K562 (cell line): ENCODE data around the gene ZMIZ1. TPM values are rescaled to one million over a fixed set of nuclear protein-coding genes. Genes with fewer than 3 reads are reported as not detected.

Experiments used
- BDP1 ChIP-seq: IDR thresholded peaks from 3 replicates; pipeline ENCODE4 v1.6.1; 2011; ENCODE audit not compliant: insufficient read length, insufficient read depth
- CREB1 ChIP-seq, 2 experiments: sonication (generic) in 1 of 2; formaldehyde crosslinking in 1 of 2; IDR thresholded peaks; 2 replicates each; pipeline versions ENCODE4 v1.6.1 to v1.8.0; 2012 to 2022; ENCODE audit warnings: inconsistent platforms in 1 of 2, mild to moderate bottlenecking in 1 of 2, missing genetic modification reagents in 1 of 2, moderate library complexity in 1 of 2
- CTBP1 ChIP-seq: fragments of 450-650 bp; IDR thresholded peaks from 2 replicates; pipeline ENCODE4 v1.6.1; 2016; ENCODE audit warnings: borderline replicate concordance
- DPF2 ChIP-seq: fragments of 450-650 bp; IDR thresholded peaks from 2 replicates; pipeline ENCODE4 v1.6.1; 2016
- E2F3 ChIP-seq: fragments of 250-450 bp; sonication (Bioruptor Pico); IDR thresholded peaks from 2 replicates; pipeline ENCODE4 v1.4.0; 2020; ENCODE audit warnings: mild to moderate bottlenecking
- GATAD2B ChIP-seq: fragments of 450-650 bp; IDR thresholded peaks from 2 replicates; pipeline ENCODE4 v1.6.1; 2017; ENCODE audit warnings: mild to moderate bottlenecking, borderline replicate concordance
- LCOR ChIP-seq: sonication (generic); formaldehyde crosslinking; IDR thresholded peaks from 2 replicates; pipeline ENCODE4 v1.8.0; 2022; ENCODE audit warnings: mild to moderate bottlenecking, missing genetic modification reagents
- MCM3 ChIP-seq: fragments of 450-650 bp; IDR thresholded peaks from 2 replicates; pipeline ENCODE4 v1.6.1; 2016
- MTF1 ChIP-seq: fragments of 250-450 bp; sonication (Bioruptor Pico); IDR thresholded peaks from 2 replicates; pipeline ENCODE4 v1.9.0; 2021; ENCODE audit warnings: moderate library complexity, mild to moderate bottlenecking, inconsistent platforms, borderline replicate concordance
- NONO ChIP-seq, 2 experiments: fragments of 200-400 bp in 1 of 2; fragments of 450-650 bp in 1 of 2; formaldehyde crosslinking in 1 of 2; IDR thresholded peaks; 2 replicates each; pipeline ENCODE4 v1.6.1; 2017; ENCODE audit warnings: low read depth in 2 of 2, mild to moderate bottlenecking in 2 of 2, moderate library complexity in 2 of 2, low read length in 1 of 2
- PPARD ChIP-seq: fragments of 250-450 bp; sonication (Bioruptor Pico); IDR thresholded peaks from 2 replicates; pipeline ENCODE4 v1.8.0; 2022; ENCODE audit warnings: inconsistent platforms, mild to moderate bottlenecking, moderate library complexity
- RBM14 ChIP-seq: fragments of 200-400 bp; formaldehyde crosslinking; IDR thresholded peaks from 2 replicates; pipeline ENCODE4 v1.6.1; 2018; ENCODE audit warnings: low read depth, mild to moderate bottlenecking, low read length, moderate library complexity, borderline replicate concordance; ENCODE audit not compliant: insufficient read depth
- TAF1 ChIP-seq: IDR thresholded peaks from 2 replicates; pipeline ENCODE4 v1.6.1; 2011; ENCODE audit warnings: mild to moderate bottlenecking, low read length, moderate library complexity; ENCODE audit not compliant: insufficient read depth, control insufficient read depth, severe bottlenecking; ENCODE audit errors: extremely low read depth
- TBP ChIP-seq: optimal IDR thresholded peaks from 2 replicates; pipeline ENCODE3; 2011; ENCODE audit warnings: low read depth, low read length, improper control_type of control experiment
- TEAD2 ChIP-seq: fragments of 450-650 bp; IDR thresholded peaks from 2 replicates; pipeline ENCODE4 v1.6.1; 2016; ENCODE audit warnings: missing genetic modification characterization, control low read depth, missing compliant biosample characterization
- XRCC3 ChIP-seq: fragments of 450-650 bp; IDR thresholded peaks from 2 replicates; pipeline ENCODE4 v1.6.1; 2017; ENCODE audit warnings: mild to moderate bottlenecking, moderate library complexity
- ZBTB7A ChIP-seq: IDR thresholded peaks from 2 replicates; pipeline ENCODE4 v1.6.1; 2011; ENCODE audit warnings: low read depth, mild to moderate bottlenecking, low read length, moderate library complexity, borderline replicate concordance; ENCODE audit not compliant: control insufficient read depth
- ZNF239 ChIP-seq: fragments of 250-450 bp; sonication (Bioruptor Pico); IDR thresholded peaks from 2 replicates; pipeline ENCODE4 v1.4.0; 2020; ENCODE audit warnings: mild to moderate bottlenecking
- polyA plus RNA-seq, 8 experiments: library from polyadenylated mRNA; depleted of rRNA in 4 of 8; stranded (reverse) in 5 of 8; unstranded in 3 of 8; fragments of >200 nt; fragmentation: Nextera tagmentation in 2 of 8; fragmentation: Illumina TruSeq in 1 of 8; extraction: Ambion mirVana in 2 of 8; extraction: Trizol in 1 of 8; gene quantifications; 2 replicates each; pipeline versions ENCODE4 v1.2.1 to v1.2.3, GENCODE V29; 2011 to 2014; ENCODE audit warnings: inconsistent platforms in 1 of 8, missing spikeins in 1 of 8
- total RNA-seq, 7 experiments: library from RNA; depleted of rRNA in 6 of 7; stranded (reverse); fragments of >200 nt in 6 of 7; fragmentation: Illumina TruSeq in 2 of 7; extraction: Trizol in 2 of 7; gene quantifications; 2 replicates each; pipeline versions ENCODE4 v1.2.1 to v1.2.3, GENCODE V29; 2011 to 2021; ENCODE audit warnings: low replicate concordance in 1 of 7
- TF ChIP-seq, protein P1 (sequence below): IDR thresholded peaks from 2 replicates; pipeline ENCODE4 v1.6.1; 2011; ENCODE audit warnings: borderline replicate concordance, low read depth, mild to moderate bottlenecking, moderate library complexity, low read length; ENCODE audit not compliant: insufficient read depth, poor library complexity, severe bottlenecking
- TF ChIP-seq, protein P2 (sequence below): fragments of 450-650 bp; formaldehyde crosslinking; IDR thresholded peaks from 2 replicates; pipeline ENCODE4 v1.4.0; 2022; ENCODE audit warnings: missing genetic modification characterization
- TF ChIP-seq, protein P3 (sequence below): fragments of 250-450 bp; sonication (Bioruptor Pico); IDR thresholded peaks from 2 replicates; pipeline ENCODE4 v1.8.0; 2021; ENCODE audit warnings: moderate library complexity, mild to moderate bottlenecking, inconsistent platforms
- TF ChIP-seq, protein P4 (sequence below): sonication (generic); formaldehyde crosslinking; IDR thresholded peaks from 2 replicates; pipeline ENCODE4 v1.8.0; 2023; ENCODE audit warnings: mild to moderate bottlenecking, missing genetic modification reagents

The ZMIZ1 gene
- total and polyA plus RNA-seq, 9 of the 15 experiments (the other 6 are each of a cell fraction or from before 2014, with no cell fraction given) = 1.0 to 37.3 (median 4.3) TPM

DNA sequence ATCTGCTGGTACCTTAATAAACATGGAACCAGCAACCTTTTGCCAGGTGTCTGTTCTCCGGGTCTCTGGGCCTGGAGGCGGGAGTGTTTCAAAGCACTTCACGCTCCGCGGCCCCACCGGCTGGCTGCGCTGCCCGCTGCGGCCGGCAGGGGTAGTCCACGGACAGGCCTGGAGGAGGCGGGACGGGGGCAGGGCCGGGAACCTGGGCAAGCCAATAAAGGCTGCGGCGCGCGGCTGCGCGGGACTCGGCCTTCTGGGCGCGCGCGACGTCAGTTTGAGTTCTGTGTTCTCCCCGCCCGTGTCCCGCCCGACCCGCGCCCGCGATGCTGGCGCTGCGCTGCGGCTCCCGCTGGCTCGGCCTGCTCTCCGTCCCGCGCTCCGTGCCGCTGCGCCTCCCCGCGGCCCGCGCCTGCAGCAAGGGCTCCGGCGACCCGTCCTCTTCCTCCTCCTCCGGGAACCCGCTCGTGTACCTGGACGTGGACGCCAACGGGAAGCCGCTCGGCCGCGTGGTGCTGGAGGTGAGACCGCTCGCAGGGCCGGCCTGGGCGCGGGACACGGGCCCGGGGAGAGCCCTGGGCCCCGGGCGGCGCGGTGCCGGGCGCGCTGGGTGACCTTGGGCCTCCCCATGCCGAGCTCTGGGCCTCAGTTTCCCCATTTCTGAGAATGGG lies 278.6 kb downstream of the ZMIZ1 start, which contains the start of gene PPIF (continued):
- TF ChIP-seq, protein P1, sequence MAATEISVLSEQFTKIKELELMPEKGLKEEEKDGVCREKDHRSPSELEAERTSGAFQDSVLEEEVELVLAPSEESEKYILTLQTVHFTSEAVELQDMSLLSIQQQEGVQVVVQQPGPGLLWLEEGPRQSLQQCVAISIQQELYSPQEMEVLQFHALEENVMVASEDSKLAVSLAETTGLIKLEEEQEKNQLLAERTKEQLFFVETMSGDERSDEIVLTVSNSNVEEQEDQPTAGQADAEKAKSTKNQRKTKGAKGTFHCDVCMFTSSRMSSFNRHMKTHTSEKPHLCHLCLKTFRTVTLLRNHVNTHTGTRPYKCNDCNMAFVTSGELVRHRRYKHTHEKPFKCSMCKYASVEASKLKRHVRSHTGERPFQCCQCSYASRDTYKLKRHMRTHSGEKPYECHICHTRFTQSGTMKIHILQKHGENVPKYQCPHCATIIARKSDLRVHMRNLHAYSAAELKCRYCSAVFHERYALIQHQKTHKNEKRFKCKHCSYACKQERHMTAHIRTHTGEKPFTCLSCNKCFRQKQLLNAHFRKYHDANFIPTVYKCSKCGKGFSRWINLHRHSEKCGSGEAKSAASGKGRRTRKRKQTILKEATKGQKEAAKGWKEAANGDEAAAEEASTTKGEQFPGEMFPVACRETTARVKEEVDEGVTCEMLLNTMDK = peak; percentile 81
- TF ChIP-seq RBM14 = peak; percentile 88; the same call in 1 of the 2 replicates
- no peak for TF ChIP-seq XRCC3
- TF ChIP-seq MTF1 (CRISPR knock-in tag) = no peak
- no peak for TF ChIP-seq TEAD2 (tag)
- TF ChIP-seq ZBTB7A = peak; percentile 11; the same call in 1 of the 2 replicates
- no peak for TF ChIP-seq MCM3
- TF ChIP-seq, protein P2, sequence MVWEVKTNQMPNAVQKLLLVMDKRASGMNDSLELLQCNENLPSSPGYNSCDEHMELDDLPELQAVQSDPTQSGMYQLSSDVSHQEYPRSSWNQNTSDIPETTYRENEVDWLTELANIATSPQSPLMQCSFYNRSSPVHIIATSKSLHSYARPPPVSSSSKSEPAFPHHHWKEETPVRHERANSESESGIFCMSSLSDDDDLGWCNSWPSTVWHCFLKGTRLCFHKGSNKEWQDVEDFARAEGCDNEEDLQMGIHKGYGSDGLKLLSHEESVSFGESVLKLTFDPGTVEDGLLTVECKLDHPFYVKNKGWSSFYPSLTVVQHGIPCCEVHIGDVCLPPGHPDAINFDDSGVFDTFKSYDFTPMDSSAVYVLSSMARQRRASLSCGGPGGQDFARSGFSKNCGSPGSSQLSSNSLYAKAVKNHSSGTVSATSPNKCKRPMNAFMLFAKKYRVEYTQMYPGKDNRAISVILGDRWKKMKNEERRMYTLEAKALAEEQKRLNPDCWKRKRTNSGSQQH = no peak
- TF ChIP-seq, protein P3, sequence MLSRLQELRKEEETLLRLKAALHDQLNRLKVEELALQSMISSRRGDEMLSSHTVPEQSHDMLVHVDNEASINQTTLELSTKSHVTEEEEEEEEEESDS (CRISPR knock-in tag) = no peak
- TF ChIP-seq GATAD2B = peak; percentile 89; the same call in 1 of the 2 replicates
- peak; percentile 77 for TF ChIP-seq E2F3 (CRISPR knock-in tag)
- peak; percentile 85 for TF ChIP-seq CTBP1
- TF ChIP-seq DPF2 = no peak
- TF ChIP-seq TAF1 = peak; percentile 91
- TF ChIP-seq ZNF239 (CRISPR knock-in tag) = no peak
- TF ChIP-seq, protein P4, sequence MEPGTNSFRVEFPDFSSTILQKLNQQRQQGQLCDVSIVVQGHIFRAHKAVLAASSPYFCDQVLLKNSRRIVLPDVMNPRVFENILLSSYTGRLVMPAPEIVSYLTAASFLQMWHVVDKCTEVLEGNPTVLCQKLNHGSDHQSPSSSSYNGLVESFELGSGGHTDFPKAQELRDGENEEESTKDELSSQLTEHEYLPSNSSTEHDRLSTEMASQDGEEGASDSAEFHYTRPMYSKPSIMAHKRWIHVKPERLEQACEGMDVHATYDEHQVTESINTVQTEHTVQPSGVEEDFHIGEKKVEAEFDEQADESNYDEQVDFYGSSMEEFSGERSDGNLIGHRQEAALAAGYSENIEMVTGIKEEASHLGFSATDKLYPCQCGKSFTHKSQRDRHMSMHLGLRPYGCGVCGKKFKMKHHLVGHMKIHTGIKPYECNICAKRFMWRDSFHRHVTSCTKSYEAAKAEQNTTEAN (CRISPR knock-in tag) = 0 out of 2 replicates have a peak, but pooled peaks have one; percentile 27
- peak; percentile 80; the same call in 1 of the 2 replicates for TF ChIP-seq LCOR
- peak; percentile 98 for TF ChIP-seq TBP
- peak; percentile 48 for TF ChIP-seq CREB1 (IDR thresholded peaks at IDR 0.05)
- TF ChIP-seq CREB1 (CRISPR knock-in tag; IDR thresholded peaks at IDR 0.05) = 0 out of 2 replicates have a peak, but pooled peaks have one; percentile 37
- TF ChIP-seq NONO (IDR thresholded peaks at IDR 0.05; ENCODE audit: low read depth in 2 of 2, low read length in 1 of 2) = peak; percentile 81 to 96
- no peak for TF ChIP-seq BDP1
- TF ChIP-seq PPARD (CRISPR knock-in tag) = no peak
